HepG2 (cell line): ENCODE measurements around the gene MCC.

Experiments used
- ZNF101 ChIP-seq: sonication (generic); formaldehyde crosslinking; IDR thresholded peaks from 2 replicates; pipeline ENCODE4 v1.4.0; 2020; ENCODE audit warnings: mild to moderate bottlenecking, low read depth, missing genetic modification reagents, borderline replicate concordance
- ZNF660 ChIP-seq: sonication (generic); formaldehyde crosslinking; IDR thresholded peaks from 2 replicates; pipeline ENCODE4 v1.5.1; 2020; ENCODE audit warnings: mild to moderate bottlenecking, low read depth, missing genetic modification reagents, borderline replicate concordance
- TF ChIP-seq, protein P1 (sequence below): sonication (generic); formaldehyde crosslinking; IDR thresholded peaks from 2 replicates; pipeline ENCODE4 v1.5.0; 2020; ENCODE audit warnings: mild to moderate bottlenecking, missing genetic modification reagents, borderline replicate concordance
- TF ChIP-seq, protein P2 (sequence below): sonication (generic); formaldehyde crosslinking; IDR thresholded peaks from 2 replicates; pipeline ENCODE4 v1.5.0; 2020; ENCODE audit warnings: mild to moderate bottlenecking, missing genetic modification reagents, moderate library complexity

DNA sequence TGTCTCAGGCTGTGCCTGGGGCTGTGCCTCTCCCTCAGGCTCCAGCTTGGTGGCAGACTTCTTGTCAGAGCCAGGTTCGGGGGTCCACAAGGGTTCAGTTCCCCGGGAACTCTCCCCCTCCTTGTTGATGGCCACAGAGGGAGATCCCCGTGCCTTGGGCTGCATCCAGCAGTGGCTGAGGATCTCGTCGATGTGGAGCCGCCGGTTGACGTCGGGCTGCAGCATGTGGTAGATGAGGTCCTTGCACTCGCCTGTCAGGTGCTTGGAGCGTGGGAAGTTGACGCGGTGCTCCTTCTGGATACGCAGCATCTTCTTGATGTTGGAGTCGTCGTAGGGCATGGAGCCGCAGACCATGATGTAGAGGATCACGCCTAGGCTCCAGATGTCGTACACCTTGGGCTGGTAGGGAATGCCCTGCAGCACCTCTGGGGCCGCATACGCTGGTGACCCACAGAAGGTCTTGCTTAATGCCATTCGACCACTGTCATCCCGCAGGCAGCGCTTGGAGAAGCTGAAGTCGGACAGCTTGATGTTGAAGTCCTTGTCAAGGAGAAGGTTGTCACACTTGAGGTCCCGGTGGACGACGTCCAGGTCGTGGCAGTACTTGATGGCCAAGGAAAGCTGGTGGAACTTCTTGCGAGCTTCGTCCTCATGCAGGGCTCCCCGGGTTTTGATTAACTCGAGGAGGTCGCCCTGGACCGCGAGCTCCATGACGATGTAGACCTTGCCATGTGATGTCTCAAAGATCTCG lies 54.2 kb downstream of the MCC start:
- no peak for TF ChIP-seq ZNF660
- no peak for TF ChIP-seq ZNF101 (CRISPR knock-in tag)
- TF ChIP-seq, protein P1, sequence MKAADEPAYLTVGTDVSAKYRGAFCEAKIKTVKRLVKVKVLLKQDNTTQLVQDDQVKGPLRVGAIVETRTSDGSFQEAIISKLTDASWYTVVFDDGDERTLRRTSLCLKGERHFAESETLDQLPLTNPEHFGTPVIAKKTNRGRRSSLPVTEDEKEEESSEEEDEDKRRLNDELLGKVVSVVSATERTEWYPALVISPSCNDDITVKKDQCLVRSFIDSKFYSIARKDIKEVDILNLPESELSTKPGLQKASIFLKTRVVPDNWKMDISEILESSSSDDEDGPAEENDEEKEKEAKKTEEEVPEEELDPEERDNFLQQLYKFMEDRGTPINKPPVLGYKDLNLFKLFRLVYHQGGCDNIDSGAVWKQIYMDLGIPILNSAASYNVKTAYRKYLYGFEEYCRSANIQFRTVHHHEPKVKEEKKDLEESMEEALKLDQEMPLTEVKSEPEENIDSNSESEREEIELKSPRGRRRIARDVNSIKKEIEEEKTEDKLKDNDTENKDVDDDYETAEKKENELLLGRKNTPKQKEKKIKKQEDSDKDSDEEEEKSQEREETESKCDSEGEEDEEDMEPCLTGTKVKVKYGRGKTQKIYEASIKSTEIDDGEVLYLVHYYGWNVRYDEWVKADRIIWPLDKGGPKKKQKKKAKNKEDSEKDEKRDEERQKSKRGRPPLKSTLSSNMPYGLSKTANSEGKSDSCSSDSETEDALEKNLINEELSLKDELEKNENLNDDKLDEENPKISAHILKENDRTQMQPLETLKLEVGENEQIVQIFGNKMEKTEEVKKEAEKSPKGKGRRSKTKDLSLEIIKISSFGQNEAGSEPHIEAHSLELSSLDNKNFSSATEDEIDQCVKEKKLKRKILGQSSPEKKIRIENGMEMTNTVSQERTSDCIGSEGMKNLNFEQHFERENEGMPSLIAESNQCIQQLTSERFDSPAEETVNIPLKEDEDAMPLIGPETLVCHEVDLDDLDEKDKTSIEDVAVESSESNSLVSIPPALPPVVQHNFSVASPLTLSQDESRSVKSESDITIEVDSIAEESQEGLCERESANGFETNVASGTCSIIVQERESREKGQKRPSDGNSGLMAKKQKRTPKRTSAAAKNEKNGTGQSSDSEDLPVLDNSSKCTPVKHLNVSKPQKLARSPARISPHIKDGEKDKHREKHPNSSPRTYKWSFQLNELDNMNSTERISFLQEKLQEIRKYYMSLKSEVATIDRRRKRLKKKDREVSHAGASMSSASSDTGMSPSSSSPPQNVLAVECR (CRISPR knock-in tag): no peak
- TF ChIP-seq, protein P2, sequence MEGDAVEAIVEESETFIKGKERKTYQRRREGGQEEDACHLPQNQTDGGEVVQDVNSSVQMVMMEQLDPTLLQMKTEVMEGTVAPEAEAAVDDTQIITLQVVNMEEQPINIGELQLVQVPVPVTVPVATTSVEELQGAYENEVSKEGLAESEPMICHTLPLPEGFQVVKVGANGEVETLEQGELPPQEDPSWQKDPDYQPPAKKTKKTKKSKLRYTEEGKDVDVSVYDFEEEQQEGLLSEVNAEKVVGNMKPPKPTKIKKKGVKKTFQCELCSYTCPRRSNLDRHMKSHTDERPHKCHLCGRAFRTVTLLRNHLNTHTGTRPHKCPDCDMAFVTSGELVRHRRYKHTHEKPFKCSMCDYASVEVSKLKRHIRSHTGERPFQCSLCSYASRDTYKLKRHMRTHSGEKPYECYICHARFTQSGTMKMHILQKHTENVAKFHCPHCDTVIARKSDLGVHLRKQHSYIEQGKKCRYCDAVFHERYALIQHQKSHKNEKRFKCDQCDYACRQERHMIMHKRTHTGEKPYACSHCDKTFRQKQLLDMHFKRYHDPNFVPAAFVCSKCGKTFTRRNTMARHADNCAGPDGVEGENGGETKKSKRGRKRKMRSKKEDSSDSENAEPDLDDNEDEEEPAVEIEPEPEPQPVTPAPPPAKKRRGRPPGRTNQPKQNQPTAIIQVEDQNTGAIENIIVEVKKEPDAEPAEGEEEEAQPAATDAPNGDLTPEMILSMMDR: no peak
